ENCODE data around the gene FREM1.
A peak's percentile ranks its signal among the peaks of the same experiment; 100 is the strongest.

The FREM1 gene

GRCh38 chr9:14813336-14814248, 96.6 kb downstream of the FREM1 start:
- DNase-seq (ENCODE audit: low spot score): no peak

- DNase-seq (ENCODE audit: low spot score): no peak
These were observed 97.4 kb downstream of the FREM1 start for GRCh38 chr9:14812806-14813205.

DNA sequence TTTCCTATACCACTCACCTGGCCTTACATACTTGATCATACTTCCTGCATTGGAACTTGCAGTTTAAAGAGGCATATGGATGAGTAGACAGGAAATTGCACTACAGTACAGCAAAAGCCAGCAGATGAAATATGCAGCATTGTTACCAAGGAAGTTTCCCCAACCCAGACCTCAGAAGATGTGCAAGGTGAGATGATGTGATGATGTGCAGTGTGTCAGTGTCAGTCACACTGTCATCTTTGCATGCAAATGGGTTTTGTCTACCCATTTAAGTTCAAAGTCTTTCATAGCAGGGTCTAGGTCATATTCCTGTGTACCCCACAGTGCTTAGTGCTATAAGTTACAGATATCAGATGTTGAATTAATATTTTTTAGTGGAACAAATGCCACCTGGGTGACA, 98.4 kb downstream of the FREM1 start:
- DNase-seq (ENCODE audit: low spot score): no peak

DNA sequence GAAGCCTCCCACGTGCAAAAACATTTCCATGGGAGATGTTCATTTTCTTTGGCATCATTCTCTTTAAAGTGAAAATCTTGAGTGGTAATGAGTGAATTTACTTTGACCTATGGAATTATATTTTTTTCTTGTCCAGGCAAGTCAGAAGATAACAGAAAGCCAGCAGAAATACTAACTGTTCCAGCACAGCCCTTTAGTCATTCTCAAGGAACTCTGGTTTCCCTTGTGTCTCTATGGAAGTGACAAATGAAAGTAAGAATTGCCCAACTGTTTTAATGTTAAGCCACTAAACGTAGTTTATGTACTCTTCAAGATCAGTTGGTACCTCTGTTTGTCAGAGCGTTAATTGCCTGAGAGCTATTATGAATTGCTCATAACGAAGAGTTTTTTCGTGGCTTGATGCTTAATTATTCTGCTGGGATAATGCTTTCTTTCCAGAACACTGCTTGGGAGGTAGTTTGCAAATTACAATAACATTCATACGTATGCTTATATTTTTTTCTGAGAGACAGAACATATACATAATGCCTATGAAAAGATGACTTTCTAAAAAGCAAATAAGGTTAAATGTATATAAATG, 103.2 kb downstream of the FREM1 start:
- DNase-seq (ENCODE audit: low spot score): no peak

- no peak for DNase-seq (ENCODE audit: low spot score)
These were observed 111.2 kb downstream of the FREM1 start for GRCh38 chr9:14799030-14799429.

DNA sequence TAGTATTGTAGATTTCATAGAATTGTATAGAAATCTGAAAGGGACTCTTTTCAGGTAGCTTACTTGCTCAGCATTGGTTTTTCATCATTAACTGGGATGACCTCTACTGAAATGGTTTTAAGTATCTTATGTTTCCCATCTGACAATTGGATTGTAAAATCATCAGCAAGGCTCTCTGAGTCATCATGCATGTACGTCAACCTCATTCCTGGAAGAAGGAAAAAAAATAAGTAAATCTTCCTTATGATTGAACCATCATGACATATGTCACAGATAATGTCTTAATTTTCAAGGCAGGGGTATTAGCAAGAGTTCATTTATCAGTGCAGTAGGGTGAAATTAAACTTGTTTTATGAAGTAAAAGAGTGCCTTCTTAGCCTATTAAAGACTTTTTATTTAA, 112.8 kb downstream of the FREM1 start:
- DNase-seq (ENCODE audit: low spot score): no peak

GRCh38 chr9:14793389-14793788, 116.8 kb downstream of the FREM1 start:
- no peak for DNase-seq (ENCODE audit: low spot score)

DNA sequence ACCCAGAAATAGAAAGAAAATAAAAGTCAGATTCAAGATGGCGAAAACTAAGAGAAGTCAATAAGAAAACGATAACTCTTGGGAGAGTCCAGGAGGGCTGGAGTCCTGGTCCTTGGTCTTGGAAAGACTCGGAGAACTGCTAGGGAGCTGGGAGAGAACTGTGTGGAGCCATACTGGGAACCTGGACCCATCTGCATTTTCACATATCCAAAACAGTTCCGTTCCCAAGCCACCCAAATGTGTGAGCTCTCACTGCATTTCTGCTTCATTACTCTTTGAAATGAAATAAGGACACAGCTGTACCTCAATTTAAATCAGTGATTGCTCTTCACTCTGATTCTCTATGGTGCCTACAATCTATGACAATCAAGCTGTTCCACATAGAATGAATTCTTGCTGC, 119.6 kb downstream of the FREM1 start:
- DNase-seq (ENCODE audit: low spot score): no peak

- DNase-seq (ENCODE audit: low spot score): no peak
These were observed 121.4 kb downstream of the FREM1 start for GRCh38 chr9:14788846-14789245.

DNA sequence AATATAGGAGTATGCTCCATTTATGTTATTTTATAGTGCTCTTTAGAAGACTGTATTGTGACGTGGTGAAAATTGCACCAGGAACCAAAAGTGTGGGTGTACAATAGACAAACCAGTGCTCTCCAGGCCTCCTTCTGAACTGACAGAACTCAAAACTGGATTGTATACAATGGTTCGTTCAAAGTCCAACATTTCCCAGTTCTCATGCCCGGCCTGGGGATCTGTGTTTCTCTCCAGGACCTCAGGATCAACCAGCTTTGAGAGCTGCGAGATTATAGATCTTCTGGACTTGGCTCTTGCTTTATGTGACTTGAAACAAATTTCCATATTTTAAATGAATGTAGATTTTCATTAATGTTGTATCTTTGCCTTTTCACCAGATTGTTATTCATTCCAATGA, 126.9 kb downstream of the FREM1 start:
- no peak for DNase-seq (ENCODE audit: low spot score)

DNA sequence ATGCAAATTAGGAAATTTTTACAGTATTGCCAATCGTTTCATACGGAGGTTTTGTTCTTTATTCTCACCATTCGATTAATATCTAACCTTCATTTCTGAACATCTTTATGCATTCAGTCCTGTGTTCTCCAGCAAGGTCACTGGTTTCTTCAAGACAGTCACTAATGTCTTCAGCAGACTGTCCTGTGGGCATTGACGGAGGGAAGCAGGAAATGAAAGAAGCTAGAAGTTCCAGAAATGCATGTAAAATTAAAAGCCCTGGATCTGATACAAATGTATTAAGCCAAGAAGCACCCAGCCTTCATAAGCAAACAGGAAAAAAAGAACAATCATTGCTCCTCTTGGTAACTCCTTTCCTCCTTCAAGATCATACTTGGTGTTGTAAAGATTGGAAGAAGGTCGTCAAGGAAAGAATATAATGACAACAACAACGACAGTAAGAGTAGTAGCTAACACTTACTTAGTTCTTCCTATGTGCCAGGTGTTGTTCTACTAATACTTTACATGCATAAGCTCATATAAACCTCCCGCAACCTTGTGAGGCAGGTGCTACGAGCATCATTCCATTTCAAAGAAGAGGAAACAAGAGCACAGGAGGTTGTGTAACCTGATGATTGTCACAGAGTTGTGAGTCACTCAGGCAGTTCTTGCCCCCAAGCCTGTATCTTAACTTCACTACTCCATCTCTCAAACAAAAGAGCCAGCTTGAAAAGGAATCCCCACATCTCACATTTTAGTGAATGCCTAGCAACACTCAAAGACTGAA, 127.8 kb downstream of the FREM1 start:
- no peak for DNase-seq (ENCODE audit: low spot score)

GRCh38 chr9:14780693-14781092, 129.5 kb downstream of the FREM1 start:
- DNase-seq (ENCODE audit: low spot score): no peak

- DNase-seq (ENCODE audit: low spot score): no peak
These were observed 130.0 kb downstream of the FREM1 start for GRCh38 chr9:14780251-14780650.

GRCh38 chr9:14779566-14780022, 130.6 kb downstream of the FREM1 start:
- DNase-seq (ENCODE audit: low spot score): no peak

DNA sequence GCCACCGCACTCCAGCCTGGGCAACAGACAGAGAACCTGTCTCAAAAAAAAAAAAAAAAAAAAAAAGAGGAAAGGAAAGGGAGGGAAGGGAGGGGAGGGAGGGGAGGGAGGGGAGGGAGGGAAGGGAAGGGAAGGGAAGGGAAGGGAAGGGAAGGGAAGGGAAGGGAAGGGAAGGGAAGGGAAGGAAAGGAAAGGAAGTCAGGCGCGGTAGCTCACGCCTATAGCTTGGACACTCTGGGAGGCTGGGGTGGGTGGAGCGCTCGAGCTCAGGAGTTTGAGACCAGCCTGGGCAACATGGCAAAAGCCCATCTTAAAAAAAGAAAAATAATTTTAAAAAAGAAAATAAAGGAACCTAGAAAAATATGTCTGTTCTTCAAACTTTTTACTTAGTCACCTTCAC, 131.7 kb downstream of the FREM1 start:
- no peak for DNase-seq (ENCODE audit: low spot score)

DNA sequence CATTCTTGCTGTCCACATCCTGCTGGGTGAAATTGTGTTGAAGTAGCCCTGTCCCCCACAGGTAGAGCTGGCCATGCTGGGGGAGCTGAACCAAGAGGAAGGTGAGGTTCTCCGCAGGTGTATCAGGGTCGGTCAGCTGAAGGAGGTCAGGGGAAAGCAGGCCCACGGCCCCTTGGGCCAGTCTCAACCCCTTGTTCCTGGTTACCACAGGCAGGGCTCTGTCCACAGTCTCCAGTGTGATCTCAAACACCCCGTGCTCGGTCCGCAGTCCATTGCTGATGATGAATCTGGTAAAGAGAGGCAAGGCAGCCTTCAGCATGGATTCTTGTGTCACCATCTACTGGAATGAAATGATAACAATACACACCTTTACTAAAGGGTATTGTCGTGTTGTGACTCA, 134.3 kb downstream of the FREM1 start:
- DNase-seq (ENCODE audit: low spot score): no peak

GRCh38 chr9:14770592-14770991, 139.6 kb downstream of the FREM1 start:
- DNase-seq (ENCODE audit: low spot score): no peak

GRCh38 chr9:14769230-14769571, 141.0 kb downstream of the FREM1 start:
- DNase-seq (ENCODE audit: low spot score): no peak

DNA sequence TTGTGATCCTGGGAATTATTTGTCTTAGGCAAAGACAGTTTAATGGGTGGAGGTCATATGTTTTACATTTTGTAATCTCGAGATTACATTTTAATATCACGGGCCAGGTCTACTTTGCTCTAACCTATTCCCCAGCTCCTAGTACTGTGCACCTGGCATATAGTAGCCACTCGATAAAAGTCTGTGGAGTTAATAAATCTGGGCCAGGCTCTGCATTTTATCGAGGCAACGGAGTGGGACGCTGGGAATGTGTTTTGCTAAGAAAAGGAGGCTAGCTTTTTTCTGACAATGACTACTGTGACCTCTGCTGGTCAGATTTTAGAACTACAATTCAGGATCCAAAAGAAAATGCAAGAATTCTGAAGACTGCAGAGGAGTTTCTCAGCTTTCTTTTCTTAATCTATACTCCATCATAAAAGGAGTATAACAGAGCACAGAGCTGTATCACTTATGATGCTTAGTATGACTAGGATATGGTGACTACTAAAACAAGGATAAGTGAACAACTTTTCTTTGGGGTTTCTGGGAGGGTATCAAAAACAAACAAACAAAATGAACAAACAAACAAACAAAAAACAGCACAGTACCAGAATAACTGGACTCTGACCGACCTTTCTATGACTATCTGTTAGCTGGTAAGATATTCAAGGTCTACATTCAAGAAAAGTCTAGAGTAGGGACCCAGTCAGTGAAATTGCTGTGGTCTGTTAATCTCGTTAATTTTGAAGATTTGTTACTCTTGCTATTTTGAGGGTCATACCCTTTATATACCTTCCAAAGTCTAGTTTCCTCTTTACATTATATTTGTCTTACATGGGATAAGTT, 141.6 kb downstream of the FREM1 start:
- peak; percentile 33 for DNase-seq (ENCODE audit: low spot score)

DNA sequence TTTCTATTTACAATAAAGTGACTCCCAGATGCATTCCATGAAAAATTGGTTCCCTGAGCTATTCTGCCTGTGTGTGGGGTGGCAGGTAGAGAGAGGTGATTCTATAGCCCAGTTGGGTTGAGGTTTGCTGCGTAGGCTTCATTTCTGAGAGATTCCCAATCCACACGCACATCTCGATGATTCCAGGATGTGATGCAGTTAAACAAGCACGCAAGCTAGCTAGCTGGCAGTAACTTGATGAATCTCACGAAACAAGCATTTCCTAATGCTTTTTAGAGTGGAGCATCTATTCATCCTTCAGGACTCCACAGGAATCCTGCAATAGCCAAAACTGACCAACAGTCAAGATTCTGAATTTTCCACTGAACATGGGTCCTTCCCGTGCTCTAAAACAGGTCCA, 143.9 kb downstream of the FREM1 start:
- DNase-seq (ENCODE audit: low spot score): no peak

- DNase-seq (ENCODE audit: low spot score): no peak
These were observed 148.6 kb downstream of the FREM1 start for GRCh38 chr9:14761584-14761983.

DNA sequence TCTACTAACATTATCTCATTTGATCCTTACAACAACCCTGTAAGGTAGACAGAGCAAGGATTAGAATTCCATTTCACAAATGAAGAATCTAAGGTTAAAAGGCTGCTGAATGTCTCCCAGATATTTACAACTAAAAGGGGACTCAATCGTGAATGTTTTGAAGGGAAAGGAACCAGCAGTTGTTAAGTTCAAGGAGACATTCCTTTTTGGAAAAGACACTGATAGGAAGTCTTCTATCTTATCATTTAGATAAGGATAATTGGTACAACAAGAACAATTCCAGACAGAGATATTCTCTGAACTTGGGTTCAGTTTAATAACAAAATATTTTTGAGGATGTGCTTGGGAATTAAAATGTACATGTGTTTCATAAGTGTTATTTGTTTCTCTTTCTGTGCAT, 150.2 kb downstream of the FREM1 start:
- no peak for DNase-seq (ENCODE audit: low spot score)

Measured in CD4-positive, alpha-beta T cell treated with Interleukin-15 for 4 hours (primary cell).